Caco-2 (cell line): ENCODE measurements around the gene SH3BP4. TPM values are rescaled to one million over a fixed set of nuclear protein-coding genes. Genes with fewer than 3 reads are reported as not detected.

ENCODE experiments used
- BruUV-seq: library from RNA; stranded (reverse); fragments of 400-500 nt; replicated peaks from 2 replicates; lab custom pipeline; 2021; lab: Mats Ljungman, UMichigan
- CTCF ChIA-PET: fragments of 300-600 bp; sonication (Branson Sonifier 250); formaldehyde crosslinking; loops from one replicate; lab custom pipeline; 2022; ENCODE audit warnings: antibody characterized with exemption; lab: Charles Lee
- POLR2A ChIA-PET: fragments of 300-600 bp; sonication (Branson Sonifier 250); formaldehyde crosslinking; loops from one replicate; lab custom pipeline; 2022; ENCODE audit warnings: antibody characterized with exemption; lab: Charles Lee
- DNase-seq, 2 experiments: peaks; one replicate each; pipeline versions ENCODE4 v3.0.0 to v3.0.0-alpha.2; 2020 to 2022
- H3K27me3 ChIP-seq: replicated peaks from 2 replicates; pipeline ENCODE4 v1.6.0; 2011; ENCODE audit warnings: low read length; ENCODE audit not compliant: control insufficient read depth, insufficient read depth
- H3K36me3 ChIP-seq: 2 replicates; pipeline ENCODE4 v1.5.1; 2011; ENCODE audit warnings: low read length; ENCODE audit not compliant: control insufficient read depth, insufficient read depth
- H3K4me1 ChIP-seq: fragments of 250-450 bp; sonication (Bioruptor Pico); 2 replicates; pipeline ENCODE4 v1.5.1; 2020; ENCODE audit warnings: mild to moderate bottlenecking
- H3K4me3 ChIP-seq: 2 replicates; pipeline ENCODE4 v1.5.1; 2011; ENCODE audit warnings: low read depth, mild to moderate bottlenecking, control low read depth, low read length
- H3K9me3 ChIP-seq: fragments of 250-450 bp; sonication (Bioruptor Pico); 2 replicates; pipeline ENCODE4 v1.5.1; 2020; ENCODE audit warnings: mild to moderate bottlenecking, moderate library complexity
- H3K27ac Mint-ChIP-seq: one replicate; pipeline ENCODE4 v1.8.0; 2022; ENCODE audit warnings: mixed read lengths; ENCODE audit not compliant: unreplicated experiment
- H3K27me3 Mint-ChIP-seq: one replicate; pipeline ENCODE4 v1.8.0; 2022; ENCODE audit warnings: mixed read lengths; ENCODE audit not compliant: insufficient read depth, unreplicated experiment
- H3K36me3 Mint-ChIP-seq: one replicate; pipeline ENCODE4 v1.8.0; 2022; ENCODE audit warnings: mild to moderate bottlenecking, mixed read lengths; ENCODE audit not compliant: insufficient read depth, unreplicated experiment
- H3K4me1 Mint-ChIP-seq: one replicate; pipeline ENCODE4 v1.8.0; 2022; ENCODE audit warnings: low read depth, mixed read lengths; ENCODE audit not compliant: unreplicated experiment
- H3K4me3 Mint-ChIP-seq: one replicate; pipeline ENCODE4 v1.8.0; 2022; ENCODE audit warnings: mild to moderate bottlenecking, moderate library complexity, mixed read lengths; ENCODE audit not compliant: unreplicated experiment
- H3K9me3 Mint-ChIP-seq: one replicate; pipeline ENCODE4 v1.8.0; 2022; ENCODE audit warnings: mixed read lengths; ENCODE audit not compliant: unreplicated experiment
- CTCF ChIP-seq, 2 experiments: fragments of 200-600 bp in 1 of 2; IDR thresholded peaks; 1 replicate in 1 of 2; 2 replicates in 1 of 2; pipeline versions ENCODE4 v1.5.1 to v1.8.0; 2011 to 2022; ENCODE audit warnings: antibody characterized with exemption in 1 of 2, control low read depth in 1 of 2, inconsistent platforms in 1 of 2, low read depth in 1 of 2, low read length in 1 of 2, mild to moderate bottlenecking in 1 of 2, moderate library complexity in 1 of 2; ENCODE audit not compliant: insufficient read depth in 1 of 2, severe bottlenecking in 1 of 2, unreplicated experiment in 1 of 2
- intact Hi-C: fragments of 100-400 bp; cut with micrococcal nuclease; formaldehyde crosslinking; loops from one replicate; pipeline ENCODE4 v1.10.0; 2022; ENCODE audit not compliant: unreplicated experiment
- total RNA-seq: library from RNA; stranded (reverse); gene quantifications from 2 replicates; pipeline ENCODE4 v1.2.3, GENCODE V29; 2022

SH3BP4 gene
- total RNA-seq, 1 experiment from 2014 or later: 29.9 TPM

GRCh38 chr2:235045973-235046343 lies 94.1 kb downstream of the SH3BP4 start:
- H3K36me3 Mint-ChIP-seq: peaks cover 56% of the 10 kb centered on the region
- no peak for DNase-seq
- Histone ChIP-seq H3K36me3 (no peaks in the 10 kb centered on the region; the same call in 1 of the 2 replicates), H3K4me1 (no peaks in the 10 kb centered on the region), H3K27me3 (no peaks in the 10 kb centered on the region), H3K9me3 (no peaks in the 10 kb centered on the region), H3K4me3 (no peak overlapping the region)
- TF ChIP-seq CTCF (IDR thresholded peaks at IDR 0.05; ENCODE audit: insufficient read depth in 1 of 2, low read depth in 1 of 2, low read length in 1 of 2, severe bottlenecking in 1 of 2, unreplicated experiment in 1 of 2): no peak
- H3K4me3 Mint-ChIP-seq: no peak overlapping the region
- H3K27me3 Mint-ChIP-seq: no peaks in the 10 kb centered on the region
- POLR2A ChIA-PET: no interaction called here
- no TSS peak for BruUV-seq
- no peak overlapping the region for H3K27ac Mint-ChIP-seq
- H3K9me3 Mint-ChIP-seq: no peaks in the 10 kb centered on the region
- CTCF ChIA-PET: no interaction called here
- intact Hi-C loops: no loop called here
- H3K4me1 Mint-ChIP-seq: peaks cover 11% of the 10 kb centered on the region

GRCh38 chr2:235046589-235046988 lies 94.8 kb downstream of the SH3BP4 start:
- Mint-ChIP-seq H3K36me3 (peaks cover 53% of the 10 kb centered on the region), H3K4me1 (peaks cover 14% of the 10 kb centered on the region), H3K4me3 (no peak overlapping the region), H3K27ac (no peak overlapping the region), H3K9me3 (no peaks in the 10 kb centered on the region), H3K27me3 (no peaks in the 10 kb centered on the region)
- POLR2A ChIA-PET: no interaction called here
- no peak for TF ChIP-seq CTCF (IDR thresholded peaks at IDR 0.05; ENCODE audit: insufficient read depth in 1 of 2, low read depth in 1 of 2, low read length in 1 of 2, severe bottlenecking in 1 of 2, unreplicated experiment in 1 of 2)
- no peak for DNase-seq
- no peaks in the 10 kb centered on the region; the same call in 1 of the 2 replicates for H3K36me3 ChIP-seq
- H3K4me1 ChIP-seq: no peaks in the 10 kb centered on the region
- BruUV-seq: no TSS peak
- CTCF ChIA-PET: no interaction called here
- intact Hi-C loops: no loop called here
- H3K4me3 ChIP-seq: no peak overlapping the region
- H3K27me3 ChIP-seq: no peaks in the 10 kb centered on the region
- H3K9me3 ChIP-seq: no peaks in the 10 kb centered on the region

- H3K4me1 ChIP-seq: no peaks in the 10 kb centered on the region
- BruUV-seq: no TSS peak
- intact Hi-C loops: no loop called here
- Mint-ChIP-seq H3K4me3 (no peak overlapping the region), H3K9me3 (no peaks in the 10 kb centered on the region), H3K4me1 (peaks cover 21% of the 10 kb centered on the region), H3K36me3 (peaks cover 52% of the 10 kb centered on the region), H3K27ac (peak overlapping the region; percentile 68), H3K27me3 (no peaks in the 10 kb centered on the region)
- H3K36me3 ChIP-seq: no peaks in the 10 kb centered on the region; the same call in 1 of the 2 replicates
- H3K4me3 ChIP-seq: no peak overlapping the region
- no peaks in the 10 kb centered on the region for H3K9me3 ChIP-seq
- no peak for DNase-seq
- no peak for TF ChIP-seq CTCF (IDR thresholded peaks at IDR 0.05; ENCODE audit: insufficient read depth in 1 of 2, low read depth in 1 of 2, low read length in 1 of 2, severe bottlenecking in 1 of 2, unreplicated experiment in 1 of 2)
- H3K27me3 ChIP-seq: no peaks in the 10 kb centered on the region
- ChIA-PET POLR2A (no interaction called here), CTCF (no interaction called here)
Observed at GRCh38 chr2:235047171-235048160, 95.6 kb downstream of the SH3BP4 start.
